Kidney epithelial cell (primary cell): ENCODE measurements around the gene LARP4B. TPM values are rescaled to one million over a fixed set of nuclear protein-coding genes. Genes with fewer than 3 reads are reported as not detected.
"Not testable (repeated sequence)": the region's sequence is repeated elsewhere in the genome, so short reads cannot be mapped to it uniquely, and the experiment has no call there.

Experiments
- DNase-seq: peaks from one replicate; pipeline ENCODE4 v3.0.0-alpha.2; 2010; ENCODE audit warnings: low read depth
- H3K27me3 ChIP-seq: 2 replicates; pipeline ENCODE4 v1.6.0; 2011; ENCODE audit warnings: low read length; ENCODE audit not compliant: control insufficient read depth, insufficient read depth
- H3K36me3 ChIP-seq: 2 replicates; pipeline ENCODE4 v1.5.1; 2011; ENCODE audit warnings: low read length; ENCODE audit not compliant: control insufficient read depth, insufficient read depth
- H3K4me3 ChIP-seq: 2 replicates; pipeline ENCODE4 v1.5.1; 2011; ENCODE audit warnings: low read depth, mild to moderate bottlenecking, control low read depth, low read length
- total RNA-seq: library from RNA; depleted of rRNA; stranded (reverse); fragments of >200 nt; gene quantifications from 2 replicates; pipeline ENCODE4 v1.2.3, GENCODE V29; 2015
- TF ChIP-seq, protein P1 (sequence below): IDR thresholded peaks from 2 replicates; pipeline ENCODE4 v1.5.1; 2011; ENCODE audit warnings: mild to moderate bottlenecking, moderate library complexity, low read length, control low read depth, inconsistent platforms; ENCODE audit not compliant: insufficient read depth, poor library complexity, severe bottlenecking

Gene LARP4B
- total RNA-seq, 1 donor from 2014 or later, result 64.0 TPM

DNA sequence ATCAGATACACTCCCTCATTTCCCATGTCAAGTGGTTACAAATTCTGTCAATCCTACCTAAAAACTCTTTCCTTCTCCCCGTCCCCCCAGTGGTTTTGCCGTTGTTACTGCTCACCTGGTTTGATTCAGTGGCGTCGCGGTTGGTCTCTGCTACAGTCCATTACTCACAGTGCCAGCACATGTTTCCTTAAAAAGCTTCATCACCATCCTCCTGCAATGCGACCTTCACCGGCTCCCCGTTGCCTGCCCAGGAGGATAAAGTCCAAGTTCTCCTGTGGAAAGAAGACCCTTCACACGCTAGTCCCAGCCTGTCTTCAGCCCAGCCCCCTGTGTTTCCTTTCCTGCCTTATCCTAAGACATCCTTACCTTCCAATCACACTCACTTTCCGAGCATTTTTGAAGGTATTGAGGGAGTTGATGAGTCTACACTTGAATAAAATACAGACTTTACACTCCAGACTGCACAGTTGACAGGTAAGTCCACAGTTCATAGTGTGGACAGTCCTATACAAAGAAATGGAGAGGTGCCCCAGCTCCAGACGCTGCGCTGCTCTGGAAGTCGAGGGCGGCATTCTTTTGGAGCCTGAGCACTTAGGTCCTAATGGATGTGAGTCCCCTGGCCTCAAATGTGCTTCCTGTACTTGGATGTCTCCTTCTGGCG, 3.4 kb upstream of the LARP4B start:
- TF ChIP-seq, protein P1, sequence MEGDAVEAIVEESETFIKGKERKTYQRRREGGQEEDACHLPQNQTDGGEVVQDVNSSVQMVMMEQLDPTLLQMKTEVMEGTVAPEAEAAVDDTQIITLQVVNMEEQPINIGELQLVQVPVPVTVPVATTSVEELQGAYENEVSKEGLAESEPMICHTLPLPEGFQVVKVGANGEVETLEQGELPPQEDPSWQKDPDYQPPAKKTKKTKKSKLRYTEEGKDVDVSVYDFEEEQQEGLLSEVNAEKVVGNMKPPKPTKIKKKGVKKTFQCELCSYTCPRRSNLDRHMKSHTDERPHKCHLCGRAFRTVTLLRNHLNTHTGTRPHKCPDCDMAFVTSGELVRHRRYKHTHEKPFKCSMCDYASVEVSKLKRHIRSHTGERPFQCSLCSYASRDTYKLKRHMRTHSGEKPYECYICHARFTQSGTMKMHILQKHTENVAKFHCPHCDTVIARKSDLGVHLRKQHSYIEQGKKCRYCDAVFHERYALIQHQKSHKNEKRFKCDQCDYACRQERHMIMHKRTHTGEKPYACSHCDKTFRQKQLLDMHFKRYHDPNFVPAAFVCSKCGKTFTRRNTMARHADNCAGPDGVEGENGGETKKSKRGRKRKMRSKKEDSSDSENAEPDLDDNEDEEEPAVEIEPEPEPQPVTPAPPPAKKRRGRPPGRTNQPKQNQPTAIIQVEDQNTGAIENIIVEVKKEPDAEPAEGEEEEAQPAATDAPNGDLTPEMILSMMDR, result no peak

GRCh38 chr10:934165-934564, 2.7 kb upstream of the LARP4B start:
- H3K4me3 ChIP-seq, H3K27me3 ChIP-seq, DNase-seq, H3K36me3 ChIP-seq: not testable (repeated sequence)

More for the DNA sequence above, 3.4 kb upstream of the LARP4B start:
- H3K4me3 ChIP-seq, result no peak overlapping the region
- DNase-seq, result no peak
- no peaks in the 10 kb centered on the region for H3K36me3 ChIP-seq
- H3K27me3 ChIP-seq, result no peaks in the 10 kb centered on the region

- TF ChIP-seq, protein P1, result no peak
These were observed 1.1 kb upstream of the LARP4B start for GRCh38 chr10:932589-932988.

DNA sequence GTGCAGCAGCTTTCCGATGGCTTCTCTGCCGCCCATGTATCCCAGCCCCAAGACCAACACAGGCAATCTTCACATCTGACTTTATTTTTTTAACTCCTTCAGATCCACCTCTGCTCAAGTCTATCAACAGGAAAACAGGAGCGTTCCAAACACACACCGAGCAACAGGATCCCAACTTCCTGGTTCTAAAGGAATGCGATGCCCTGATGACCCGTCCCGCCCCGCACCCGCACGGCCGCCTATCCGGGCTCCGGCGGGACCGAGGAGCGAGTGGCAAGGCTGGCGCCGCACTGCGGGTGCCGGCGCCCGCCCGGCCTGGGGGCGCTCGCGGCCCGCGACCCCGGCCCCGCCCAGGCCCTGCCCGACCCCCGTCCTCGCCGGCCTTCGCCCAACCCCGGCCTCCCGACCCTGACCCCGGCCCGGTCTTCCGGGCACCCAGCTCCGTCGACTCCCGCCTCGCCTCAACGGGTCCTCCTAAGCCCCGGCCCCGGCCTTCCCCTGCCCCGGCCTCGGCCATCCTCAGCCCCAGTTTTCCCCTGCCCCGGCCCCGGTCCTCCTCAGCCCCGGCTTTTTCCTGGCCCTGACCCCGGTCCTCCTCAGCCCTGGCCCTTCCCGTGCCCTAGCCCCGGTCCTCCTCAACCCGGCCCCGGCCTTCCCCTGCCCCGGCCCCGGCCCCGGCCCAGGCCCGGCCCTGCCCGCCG, 730 bp downstream of the LARP4B start:
- Histone ChIP-seq H3K36me3 (no peaks in the 10 kb centered on the region), H3K27me3 (no peaks in the 10 kb centered on the region), H3K4me3 (peak overlapping the region; percentile 94)
- no peak for DNase-seq
- TF ChIP-seq, protein P1, result no peak

More at GRCh38 chr10:932589-932988, 1.1 kb upstream of the LARP4B start:
- Histone ChIP-seq H3K36me3 (no peaks in the 10 kb centered on the region), H3K27me3 (no peaks in the 10 kb centered on the region), H3K4me3 (no peak overlapping the region)
- no peak for DNase-seq

GRCh38 chr10:929960-930624, 1.4 kb downstream of the LARP4B start:
- no peaks in the 10 kb centered on the region for H3K27me3 ChIP-seq
- H3K36me3 ChIP-seq, result no peaks in the 10 kb centered on the region
- TF ChIP-seq, protein P1, result no peak
- DNase-seq, result no peak
- peak overlapping the region; percentile 94 for H3K4me3 ChIP-seq

DNA sequence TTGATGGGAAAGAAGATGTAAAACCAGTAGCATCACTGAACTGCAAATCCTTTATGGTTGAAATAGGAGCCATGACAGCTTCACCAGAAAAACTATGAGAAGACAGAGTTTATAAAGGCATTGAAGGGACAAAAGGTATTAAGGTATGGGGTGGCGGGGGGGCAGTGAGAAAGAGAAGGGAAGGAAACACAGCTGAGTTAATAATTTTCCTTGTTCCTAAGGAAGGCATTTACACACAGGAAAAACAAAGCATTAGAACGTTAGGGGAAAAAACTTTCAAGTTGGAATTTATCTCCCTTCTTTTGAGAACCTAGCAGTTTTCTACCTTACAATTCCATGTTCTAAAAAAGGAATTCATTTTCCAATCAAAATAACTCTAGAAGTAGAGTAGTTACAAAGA, 4.4 kb downstream of the LARP4B start:
- TF ChIP-seq, protein P1, result no peak
- Histone ChIP-seq H3K4me3 (no peak overlapping the region), H3K36me3 (peaks cover under 1% of the 10 kb centered on the region), H3K27me3 (no peaks in the 10 kb centered on the region)
- no peak for DNase-seq
